HG02588 (cell line): ENCODE data around the gene PRKAG2.

Source experiments
- ATAC-seq: cut with Tn5 transposase; IDR thresholded peaks from one replicate; pipeline ENCODE4 v1.9.1; 2021; ENCODE audit warnings: mild to moderate bottlenecking, moderate library complexity; ENCODE audit not compliant: unreplicated experiment

The PRKAG2 gene

DNA sequence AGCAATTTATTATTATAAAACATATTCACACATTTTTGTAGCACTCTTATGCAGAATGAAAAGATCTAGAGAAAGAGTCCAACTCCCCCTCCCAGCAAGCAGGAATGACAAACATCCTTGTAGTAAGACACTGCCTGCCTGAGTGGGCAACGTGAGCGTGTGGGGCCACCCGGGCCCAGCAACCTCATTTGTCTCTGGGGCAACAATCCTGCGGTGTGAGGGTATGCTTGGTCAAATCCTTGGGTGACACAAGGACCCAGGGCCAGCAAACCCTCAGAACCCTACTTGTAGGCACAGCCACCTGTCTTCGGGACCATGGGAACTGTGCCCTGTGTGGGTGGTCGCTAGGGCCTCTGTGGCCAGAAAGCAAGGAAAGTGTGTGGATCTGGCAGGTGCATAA lies 367.9 kb downstream of the PRKAG2 start:
- no peak for ATAC-seq

GRCh38 chr7:151507806-151508205 lies 369.1 kb downstream of the PRKAG2 start:
- no peak for ATAC-seq

GRCh38 chr7:151506901-151507382 lies 370.0 kb downstream of the PRKAG2 start:
- ATAC-seq, result no peak
